Tibial artery (tissue), 4 donors: ENCODE data around the gene CEP19.

Source experiments
- DNase-seq, 2 donors: peaks; one replicate each; pipeline ENCODE4 v3.0.0-alpha.2; 2019
- H3K27ac ChIP-seq, 2 donors: fragments of 200-600 bp; sonication (generic) in 1 of 2; 1 replicate in 1 of 2; 2 replicates in 1 of 2; pipeline ENCODE4 v1.5.1; 2018 to 2019; ENCODE audit warnings: mild to moderate bottlenecking in 1 of 2
- H3K27me3 ChIP-seq, 2 donors: fragments of 200-600 bp; sonication (generic) in 1 of 2; one replicate each; pipeline versions ENCODE4 v1.5.1 to v1.6.0; 2016 to 2019
- H3K36me3 ChIP-seq, 3 donors: fragments of 200-600 bp; sonication (generic) in 2 of 3; one replicate each; pipeline ENCODE4 v1.5.1; 2016 to 2019; ENCODE audit warnings: mild to moderate bottlenecking in 2 of 3
- H3K4me1 ChIP-seq, 4 donors: fragments of 200-600 bp; sonication (generic) in 2 of 4; 1 replicate in 3 of 4; 2 replicates in 1 of 4; pipeline ENCODE4 v1.5.1; 2016 to 2019
- H3K4me3 ChIP-seq, 2 donors: fragments of 200-600 bp; sonication (generic) in 1 of 2; 1 replicate in 1 of 2; 2 replicates in 1 of 2; pipeline ENCODE4 v1.5.1; 2018 to 2019; ENCODE audit warnings: mild to moderate bottlenecking in 2 of 2
- H3K9me3 ChIP-seq, 3 donors: fragments of 200-600 bp; sonication (generic) in 1 of 3; one replicate each; pipeline ENCODE4 v1.5.1; 2016 to 2019
- CTCF ChIP-seq, 2 experiments: fragments of 200-600 bp in 1 of 2; fragments of 450-650 bp in 1 of 2; IDR thresholded peaks; one replicate each; pipeline ENCODE4 v1.5.1; 2017 to 2019; ENCODE audit warnings: antibody characterized with exemption in 2 of 2, mild to moderate bottlenecking in 1 of 2, moderate library complexity in 1 of 2
- intact Hi-C: fragments of 100-400 bp; cut with DNase I; formaldehyde crosslinking; loops from one replicate; pipeline ENCODE4 v1.15.0; 2023; ENCODE audit warnings: low total_unique reads

Gene CEP19

DNA sequence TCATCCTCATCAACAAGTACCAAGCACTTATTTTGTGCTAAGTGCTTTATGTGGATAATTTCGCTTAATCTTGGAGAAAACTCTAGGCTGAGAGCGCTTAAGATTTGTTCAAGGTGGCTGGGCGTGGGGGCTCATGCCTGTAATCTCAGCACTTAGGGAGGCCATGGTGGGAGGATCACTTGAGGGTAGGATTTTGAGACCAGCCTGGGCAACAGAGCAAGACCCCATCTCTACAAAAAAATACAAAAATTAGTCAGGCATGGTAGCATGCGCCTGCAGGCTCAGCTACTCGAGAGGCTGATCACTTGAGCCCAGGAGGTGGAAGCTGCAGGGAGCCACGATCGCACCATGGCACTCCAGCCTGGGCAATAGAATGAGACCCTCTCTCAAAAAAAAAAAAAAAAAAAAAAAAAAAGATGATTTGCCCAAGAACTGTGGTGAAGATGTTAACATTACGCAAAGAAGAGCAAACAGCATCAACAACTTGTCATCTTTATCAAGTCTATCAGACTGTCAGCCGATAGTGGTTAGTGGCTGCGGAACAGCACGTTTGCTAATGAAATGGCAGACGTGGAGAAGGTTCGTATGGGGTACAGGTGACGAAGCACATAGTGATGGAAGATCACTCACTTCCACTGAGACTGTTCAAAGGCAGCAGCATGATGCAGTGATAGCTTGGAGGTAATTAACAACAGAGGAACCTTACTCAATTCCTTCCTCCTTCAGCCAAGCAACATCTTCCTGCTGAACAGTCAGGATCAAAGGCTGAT, 44.8 kb downstream of the CEP19 start:
- H3K4me1 ChIP-seq = no peaks in the 10 kb centered on the region
- peaks cover 0 to 17% of the 10 kb centered on the region in 2 donors for H3K27me3 ChIP-seq
- H3K36me3 ChIP-seq = no peaks in the 10 kb centered on the region
- intact Hi-C loops = no loop called here
- no peaks in the 10 kb centered on the region for H3K9me3 ChIP-seq
- no peak for DNase-seq
- TF ChIP-seq CTCF (IDR thresholded peaks at IDR 0.05) = no peak
- H3K27ac ChIP-seq = no peak overlapping the region
- no peak overlapping the region for H3K4me3 ChIP-seq

GRCh38 chr3:196666001-196666867, 45.8 kb downstream of the CEP19 start:
- H3K4me1 ChIP-seq = no peaks in the 10 kb centered on the region
- no peaks in the 10 kb centered on the region for H3K9me3 ChIP-seq
- DNase-seq = no peak
- intact Hi-C loops = no loop called here
- no peak for TF ChIP-seq CTCF (IDR thresholded peaks at IDR 0.05)
- peaks cover 0 to 17% of the 10 kb centered on the region in 2 donors for H3K27me3 ChIP-seq
- no peaks in the 10 kb centered on the region for H3K36me3 ChIP-seq
- no peak overlapping the region for H3K4me3 ChIP-seq
- no peak overlapping the region for H3K27ac ChIP-seq

GRCh38 chr3:196662711-196663571, 49.1 kb downstream of the CEP19 start:
- no peaks in the 10 kb centered on the region for H3K9me3 ChIP-seq
- intact Hi-C loops = no loop called here
- no peaks in the 10 kb centered on the region for H3K36me3 ChIP-seq
- H3K27me3 ChIP-seq = peaks cover 0 to 9% of the 10 kb centered on the region in 2 donors
- no peak for DNase-seq
- H3K4me3 ChIP-seq = no peak overlapping the region
- no peak overlapping the region for H3K27ac ChIP-seq
- no peak for TF ChIP-seq CTCF (IDR thresholded peaks at IDR 0.05)
- H3K4me1 ChIP-seq = no peaks in the 10 kb centered on the region

DNA sequence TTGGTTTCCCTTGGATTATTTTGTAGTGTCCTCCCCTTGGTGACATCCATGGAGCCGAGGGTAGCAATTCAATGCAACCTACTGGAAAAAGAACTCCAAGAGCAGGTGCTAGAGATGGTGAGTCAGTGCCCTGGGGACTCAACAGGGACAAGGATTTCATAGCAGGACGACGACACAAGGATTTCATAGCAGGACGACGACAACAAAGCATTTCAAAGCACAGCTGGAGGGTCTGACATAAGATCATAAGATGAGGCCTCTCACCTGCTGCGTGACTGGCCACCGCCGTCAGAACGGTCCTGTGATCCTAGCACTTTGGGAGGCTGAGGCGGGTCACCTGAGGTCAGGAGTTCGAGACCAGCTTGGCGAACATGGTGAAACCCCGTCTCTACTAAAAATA, 50.0 kb downstream of the CEP19 start:
- Histone ChIP-seq H3K27me3 (peaks cover 0 to 9% of the 10 kb centered on the region in 2 donors), H3K9me3 (no peaks in the 10 kb centered on the region), H3K4me1 (no peaks in the 10 kb centered on the region), H3K27ac (no peak overlapping the region), H3K36me3 (no peaks in the 10 kb centered on the region), H3K4me3 (no peak overlapping the region)
- intact Hi-C loops = no loop called here
- TF ChIP-seq CTCF (IDR thresholded peaks at IDR 0.05) = no peak
- no peak for DNase-seq

- TF ChIP-seq CTCF (IDR thresholded peaks at IDR 0.05) = no peak
- no peaks in the 10 kb centered on the region for H3K36me3 ChIP-seq
- DNase-seq = no peak
- peaks cover 0 to 5% of the 10 kb centered on the region in 2 donors for H3K27me3 ChIP-seq
- H3K9me3 ChIP-seq = no peaks in the 10 kb centered on the region
- no peak overlapping the region for H3K27ac ChIP-seq
- H3K4me1 ChIP-seq = no peaks in the 10 kb centered on the region
- intact Hi-C loops = no loop called here
- H3K4me3 ChIP-seq = no peak overlapping the region
These were observed 50.6 kb downstream of the CEP19 start for GRCh38 chr3:196661400-196661799.
